ENCODE results near the gene TMEM134.

DNA sequence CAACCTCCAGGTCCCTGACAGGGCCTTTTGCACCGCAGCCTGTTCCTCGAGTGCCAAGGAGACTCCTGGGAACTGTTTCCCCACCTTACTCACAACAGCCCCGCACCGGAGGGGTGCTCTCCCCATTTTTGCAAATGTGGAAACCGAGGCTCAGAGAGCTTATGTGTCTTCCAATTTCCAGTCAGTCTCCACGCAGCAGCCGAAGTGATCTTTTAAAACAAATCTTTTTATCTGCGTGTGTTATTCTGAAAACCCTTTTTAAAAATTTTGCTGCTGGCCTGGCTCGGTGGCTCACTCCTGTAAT is 409 bp upstream of the TMEM134 start:
- TF ChIP-seq, protein P1, sequence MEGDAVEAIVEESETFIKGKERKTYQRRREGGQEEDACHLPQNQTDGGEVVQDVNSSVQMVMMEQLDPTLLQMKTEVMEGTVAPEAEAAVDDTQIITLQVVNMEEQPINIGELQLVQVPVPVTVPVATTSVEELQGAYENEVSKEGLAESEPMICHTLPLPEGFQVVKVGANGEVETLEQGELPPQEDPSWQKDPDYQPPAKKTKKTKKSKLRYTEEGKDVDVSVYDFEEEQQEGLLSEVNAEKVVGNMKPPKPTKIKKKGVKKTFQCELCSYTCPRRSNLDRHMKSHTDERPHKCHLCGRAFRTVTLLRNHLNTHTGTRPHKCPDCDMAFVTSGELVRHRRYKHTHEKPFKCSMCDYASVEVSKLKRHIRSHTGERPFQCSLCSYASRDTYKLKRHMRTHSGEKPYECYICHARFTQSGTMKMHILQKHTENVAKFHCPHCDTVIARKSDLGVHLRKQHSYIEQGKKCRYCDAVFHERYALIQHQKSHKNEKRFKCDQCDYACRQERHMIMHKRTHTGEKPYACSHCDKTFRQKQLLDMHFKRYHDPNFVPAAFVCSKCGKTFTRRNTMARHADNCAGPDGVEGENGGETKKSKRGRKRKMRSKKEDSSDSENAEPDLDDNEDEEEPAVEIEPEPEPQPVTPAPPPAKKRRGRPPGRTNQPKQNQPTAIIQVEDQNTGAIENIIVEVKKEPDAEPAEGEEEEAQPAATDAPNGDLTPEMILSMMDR (conservative IDR thresholded peaks at IDR 0.05; ENCODE audit: low read depth, low read length) = no peak; the same call in 1 of the 2 replicates
- no peak for TF ChIP-seq EZH2 (IDR thresholded peaks at IDR 0.05; ENCODE audit: borderline replicate concordance, low read depth, low read length, poor library complexity, severe bottlenecking)

Data from A673 (cell line).